GM12872 (cell line): Measurements from ENCODE around the gene FBXW8.

Experiments
- CTCF ChIP-seq: IDR thresholded peaks from 3 replicates; pipeline ENCODE4 v1.5.1; 2011; ENCODE audit warnings: low read depth, mild to moderate bottlenecking, low read length, moderate library complexity; ENCODE audit not compliant: insufficient read depth

FBXW8 gene

GRCh38 chr12:116950628-116951325 is 40.0 kb downstream of the FBXW8 start:
- TF ChIP-seq CTCF = no peak

- TF ChIP-seq CTCF = no peak
Observed at GRCh38 chr12:116954710-116955381, 44.1 kb downstream of the FBXW8 start.

GRCh38 chr12:116955382-116956021 is 44.8 kb downstream of the FBXW8 start:
- peak; percentile 28; the same call in 2 of the 3 replicates for TF ChIP-seq CTCF

- TF ChIP-seq CTCF = no peak
Observed at GRCh38 chr12:116958402-116959197, 47.9 kb downstream of the FBXW8 start.

- TF ChIP-seq CTCF = no peak
Observed at GRCh38 chr12:116959198-116959460, 48.4 kb downstream of the FBXW8 start.

- no peak for TF ChIP-seq CTCF
Observed at GRCh38 chr12:116959845-116960514, 49.2 kb downstream of the FBXW8 start.
